Measurements from ENCODE around the gene DPP3.
A peak's percentile ranks its signal among the peaks of the same experiment; 100 is the strongest.
"Not testable (repeated sequence)": the region's sequence is repeated elsewhere in the genome, so short reads cannot be mapped to it uniquely, and the experiment has no call there.

Gene DPP3

GRCh38 chr11:66480117-66480938, at the start of gene DPP3:
Gene DPP3 (plus strand): TSS chr11:66480434. CDS start chr11:66482201, 1,767 bp downstream.
- peak; percentile 97 for DNase-seq (ENCODE audit: low read depth)

DNA sequence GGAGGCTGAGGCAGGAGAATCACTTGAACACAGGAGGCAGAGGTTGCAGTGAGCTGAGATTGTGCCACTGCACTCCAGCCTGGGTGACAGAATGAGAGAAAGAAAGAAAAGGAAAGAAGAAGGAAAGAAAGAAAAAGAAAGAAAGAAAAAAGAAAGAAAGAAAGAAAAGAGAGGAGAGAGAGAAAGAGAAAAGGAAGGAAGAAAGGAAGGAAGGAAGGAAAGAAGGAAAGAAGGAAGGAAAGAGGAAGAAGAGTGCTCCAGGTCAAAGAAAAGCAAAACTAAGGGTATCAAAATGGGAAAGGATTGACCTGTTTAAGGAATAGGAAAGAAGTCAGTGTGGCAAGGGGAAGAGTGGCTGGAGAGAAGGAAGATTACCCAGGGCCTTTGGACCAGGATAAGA, 48.9 kb upstream of the DPP3 start:
- DNase-seq (ENCODE audit: low read depth), result not testable (repeated sequence)

GRCh38 chr11:66431871-66432329, 48.3 kb upstream of the DPP3 start:
- DNase-seq (ENCODE audit: low read depth), result not testable (repeated sequence)

GRCh38 chr11:66432597-66432996, 47.6 kb upstream of the DPP3 start:
- no peak for DNase-seq (ENCODE audit: low read depth)

GRCh38 chr11:66437979-66438503, 42.2 kb upstream of the DPP3 start:
- no peak for DNase-seq (ENCODE audit: low read depth)

- DNase-seq (ENCODE audit: low read depth), result peak; percentile 83
Observed at GRCh38 chr11:66438504-66439466, 41.4 kb upstream of the DPP3 start, which contains the start of gene MRPL11. Gene MRPL11 (minus strand): TSS chr11:66438848. CDS start chr11:66438754, 94 bp downstream.

DNA sequence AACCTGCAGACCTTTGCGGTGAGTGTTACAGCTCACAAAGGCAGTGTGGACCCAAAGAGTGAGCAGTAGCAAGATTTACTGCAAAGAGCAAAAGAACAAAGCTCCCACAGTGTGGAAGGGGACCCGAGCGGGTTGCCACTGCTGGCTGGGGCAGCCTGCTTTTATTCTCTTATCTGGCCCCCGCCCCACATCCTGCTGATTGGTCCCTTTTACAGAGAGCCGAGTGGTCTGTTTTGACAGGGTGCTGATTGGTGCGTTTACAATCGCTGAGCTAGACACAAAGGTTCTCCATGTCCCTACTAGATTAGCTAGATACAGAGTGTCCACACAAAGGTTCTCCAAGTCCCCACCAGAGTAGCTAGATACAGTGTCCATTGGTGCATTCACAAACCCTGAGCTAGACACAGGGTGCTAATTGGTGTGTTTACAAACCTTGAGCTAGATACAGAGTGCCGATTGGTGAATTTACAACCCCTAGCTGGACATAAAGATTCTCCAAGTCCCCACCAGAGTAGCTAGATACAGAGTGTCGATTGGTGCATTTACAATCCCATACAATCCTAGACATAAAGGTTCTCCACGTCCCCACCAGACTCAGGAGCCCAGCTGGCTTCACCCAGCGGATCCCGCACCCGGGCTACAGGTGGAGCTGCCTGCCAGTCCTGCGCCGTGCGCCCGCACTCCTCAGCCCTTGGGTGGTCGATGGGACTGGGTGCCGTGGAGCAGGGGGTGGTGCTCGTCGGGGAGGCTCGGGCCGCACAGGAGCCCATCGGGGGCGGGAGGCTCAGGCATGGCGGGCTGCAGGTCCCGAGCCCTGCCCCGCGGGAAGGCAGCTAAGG, 39.9 kb upstream of the DPP3 start:
- DNase-seq (ENCODE audit: low read depth), result not testable (repeated sequence)

DNA sequence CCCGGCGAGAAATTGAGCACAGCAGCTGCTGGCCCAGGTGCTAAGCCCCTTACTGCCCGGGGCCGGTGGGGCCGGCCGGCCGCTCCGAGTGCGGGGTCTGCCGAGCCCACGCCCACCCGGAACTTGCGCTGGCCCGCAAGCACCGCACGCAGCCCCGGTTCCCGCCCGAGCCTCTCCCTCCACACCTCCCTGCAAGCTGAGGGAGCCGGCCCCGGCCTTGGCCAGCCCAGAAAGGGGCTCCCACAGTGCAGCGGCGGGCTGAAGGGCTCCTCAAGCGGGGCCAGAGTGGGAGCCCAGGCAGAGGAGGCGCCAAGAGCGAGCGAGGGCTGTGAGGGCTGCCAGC, 39.3 kb upstream of the DPP3 start:
- not testable (repeated sequence) for DNase-seq (ENCODE audit: low read depth)

- DNase-seq (ENCODE audit: low read depth), result no peak
Observed at GRCh38 chr11:66443602-66444001, 36.6 kb upstream of the DPP3 start.

DNA sequence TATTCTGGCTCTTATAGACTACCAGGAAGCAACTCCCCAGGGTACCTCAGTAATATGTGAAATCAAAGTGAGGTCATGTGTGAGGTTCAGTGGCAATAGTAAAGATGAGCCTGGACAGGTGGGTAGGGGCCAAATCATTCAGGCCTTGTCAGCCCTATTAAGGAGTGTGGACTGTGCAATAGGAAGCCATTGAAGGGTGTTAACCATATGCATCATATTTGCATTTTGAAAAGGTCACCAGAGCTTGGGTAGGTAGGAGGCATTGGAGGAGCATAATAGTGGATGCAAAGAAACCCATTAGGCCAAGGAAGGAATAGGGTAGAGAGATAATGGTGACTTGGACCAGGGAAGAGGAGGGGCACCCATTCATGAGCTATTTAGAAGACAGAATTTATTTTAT, 33.2 kb upstream of the DPP3 start:
- DNase-seq (ENCODE audit: low read depth), result no peak

DNA sequence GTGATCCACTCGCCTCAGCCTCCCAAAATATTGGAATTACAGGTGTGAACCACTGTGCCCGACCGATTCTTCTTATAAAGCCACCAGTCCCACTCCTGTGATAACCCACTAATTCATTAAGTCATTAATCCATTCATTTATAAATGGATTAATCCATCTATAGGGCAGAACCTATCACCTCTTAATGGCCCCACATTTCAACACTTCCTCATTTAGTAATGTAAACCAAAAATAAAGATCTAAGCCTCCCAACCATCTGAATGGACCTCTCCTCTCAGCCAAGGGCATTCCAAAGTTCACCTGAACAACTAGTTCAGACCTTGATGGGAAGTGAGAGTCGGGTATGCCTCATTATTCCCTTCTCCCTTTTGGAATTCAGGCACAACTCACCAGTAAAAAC, 31.7 kb upstream of the DPP3 start:
- no peak for DNase-seq (ENCODE audit: low read depth)

DNA sequence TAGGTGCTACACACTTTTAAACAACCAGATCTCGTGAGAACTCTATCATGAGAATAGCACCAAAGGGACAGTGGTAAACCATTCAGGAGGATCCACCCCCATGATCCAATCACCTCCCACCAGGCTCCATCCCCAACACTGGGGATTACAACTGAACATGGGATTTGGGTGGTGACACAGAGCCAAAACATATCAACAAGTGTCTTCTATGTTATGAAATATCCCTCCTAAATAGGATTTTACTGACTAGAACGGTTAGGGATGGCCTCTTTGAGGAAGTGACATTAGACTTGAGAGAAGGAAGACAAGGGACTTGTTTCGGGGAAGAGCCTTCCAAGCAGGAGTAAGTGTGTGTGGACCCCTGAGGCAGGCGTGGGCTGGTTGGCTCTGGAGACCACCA, 29.7 kb upstream of the DPP3 start:
- no peak for DNase-seq (ENCODE audit: low read depth)

- DNase-seq (ENCODE audit: low read depth), result no peak
Observed at GRCh38 chr11:66451663-66452062, 28.6 kb upstream of the DPP3 start.

DNA sequence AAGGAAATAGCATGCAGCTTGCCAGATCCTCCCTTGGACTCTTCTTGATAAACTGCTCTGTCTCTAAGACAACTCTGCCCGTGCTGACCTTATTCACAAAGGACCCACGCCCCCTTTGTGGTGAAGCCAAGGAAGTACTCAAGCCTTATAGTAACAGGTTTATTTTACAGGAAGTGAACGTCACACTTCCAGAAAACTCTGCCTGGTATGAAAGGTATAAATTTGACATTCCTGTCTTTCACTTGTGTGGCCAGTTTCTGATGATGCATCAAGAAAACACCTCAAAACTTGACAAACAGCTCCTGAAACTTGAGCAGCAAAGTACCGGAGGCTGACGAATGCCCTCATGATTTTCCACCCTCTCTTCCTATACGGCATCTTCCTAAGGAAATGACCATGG, 26.0 kb upstream of the DPP3 start:
- no peak for DNase-seq (ENCODE audit: low read depth)

DNA sequence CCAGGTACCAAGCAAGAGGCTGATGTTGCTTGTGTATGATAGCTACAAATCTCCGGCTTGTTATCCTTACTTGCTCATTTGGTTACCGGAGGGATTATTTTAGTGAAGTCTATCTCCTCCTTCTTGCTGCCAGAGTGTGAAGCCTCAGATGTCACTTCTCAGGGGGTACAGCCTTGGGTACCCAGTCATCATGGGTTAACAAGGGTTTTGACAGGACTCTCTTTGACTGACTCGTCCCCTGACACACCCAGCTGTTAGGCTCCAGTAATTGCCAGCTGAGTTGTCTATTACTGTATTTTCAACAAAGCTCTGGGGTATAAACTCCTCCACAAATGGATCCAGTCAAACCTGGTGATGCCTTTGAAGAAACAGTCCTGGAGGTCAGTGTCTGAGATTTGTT, 25.4 kb upstream of the DPP3 start:
- DNase-seq (ENCODE audit: low read depth), result no peak

- no peak for DNase-seq (ENCODE audit: low read depth)
Observed at GRCh38 chr11:66457826-66458225, 22.4 kb upstream of the DPP3 start.

DNA sequence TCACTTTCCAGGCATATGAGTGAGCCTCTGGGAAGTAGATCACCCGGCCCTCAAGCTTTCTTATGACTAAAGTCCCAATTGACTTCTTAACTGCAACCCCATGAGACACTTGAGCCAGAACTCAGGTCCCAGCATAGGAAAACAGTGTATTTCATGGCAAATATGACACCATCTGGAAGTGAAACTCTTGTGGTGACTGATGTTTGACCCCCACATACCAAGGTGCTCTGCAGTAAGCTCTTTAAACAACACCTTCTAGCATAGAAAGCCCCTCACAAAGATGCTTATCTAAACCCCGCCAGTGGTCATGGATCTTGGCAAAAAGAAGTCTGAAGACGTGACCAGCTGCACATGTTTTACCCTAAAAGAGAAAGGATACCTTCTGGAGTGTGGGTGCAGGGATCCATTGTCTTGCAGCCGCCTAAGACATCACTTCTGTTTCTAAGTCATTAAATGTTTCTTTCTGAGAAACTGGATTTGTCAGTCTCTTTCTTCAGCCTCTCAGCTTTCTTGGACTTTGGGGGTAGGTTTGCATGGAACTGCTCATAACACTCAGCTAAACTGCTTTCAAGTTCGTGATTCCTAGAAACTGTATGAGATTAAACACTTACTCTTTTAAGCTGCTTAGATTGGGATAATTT, 21.0 kb upstream of the DPP3 start:
- no peak for DNase-seq (ENCODE audit: low read depth)

GRCh38 chr11:66462010-66462409, 18.2 kb upstream of the DPP3 start:
- DNase-seq (ENCODE audit: low read depth), result no peak

- no peak for DNase-seq (ENCODE audit: low read depth)
Observed at GRCh38 chr11:66462911-66463310, 17.3 kb upstream of the DPP3 start.

DNA sequence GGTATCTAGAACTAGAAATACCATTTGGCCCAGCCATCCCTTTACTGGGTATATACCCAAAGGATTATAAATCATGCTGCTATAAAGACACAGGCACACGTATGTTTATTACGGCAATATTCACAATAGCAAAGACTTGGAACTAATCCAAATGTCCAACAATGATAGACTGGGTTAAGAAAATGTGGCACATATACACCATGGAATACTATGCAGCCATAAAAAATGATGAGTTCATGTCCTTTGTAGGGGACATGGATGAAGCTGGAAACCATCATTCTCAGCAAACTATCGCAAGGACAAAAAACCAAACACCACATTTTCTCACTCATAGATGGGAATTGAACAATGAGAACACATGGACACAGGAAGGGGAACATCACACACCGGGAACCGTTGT, 16.1 kb upstream of the DPP3 start:
- DNase-seq (ENCODE audit: low read depth), result not testable (repeated sequence)

DNA sequence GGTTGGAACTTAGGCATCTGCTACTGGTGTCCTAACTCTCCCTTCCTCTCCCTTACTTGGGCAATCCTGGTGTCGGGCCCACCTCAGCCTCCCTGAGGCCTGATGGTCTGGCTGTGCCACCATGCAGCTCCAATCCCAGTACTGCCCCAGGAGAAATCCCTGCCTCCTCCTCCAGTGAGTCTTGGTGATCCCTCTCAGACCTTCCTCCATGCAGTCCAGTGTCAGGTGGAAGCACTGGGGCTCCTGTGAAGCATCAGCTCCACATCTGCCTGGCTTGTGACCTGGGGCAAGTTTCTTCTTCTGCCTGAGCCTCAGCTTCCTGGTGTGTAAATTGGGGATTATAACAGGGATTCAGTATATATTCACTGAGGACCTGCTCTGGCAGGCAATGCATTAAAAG, 15.3 kb upstream of the DPP3 start:
- DNase-seq (ENCODE audit: low read depth), result no peak
